A673 (cell line): ENCODE measurements around the gene SLIT1. TPM values are rescaled to one million over a fixed set of nuclear protein-coding genes. Genes with fewer than 3 reads are reported as not detected.

Source experiments
- BruUV-seq: library from RNA; stranded (reverse); fragments of 400-500 nt; replicated peaks from 2 replicates; lab custom pipeline; 2021; lab: Mats Ljungman, UMichigan
- CTCF ChIA-PET: fragments of 300-600 bp; sonication (Branson Sonifier 250); formaldehyde crosslinking; loops from one replicate; lab custom pipeline; 2022; ENCODE audit warnings: antibody characterized with exemption; lab: Charles Lee
- POLR2A ChIA-PET: fragments of 300-600 bp; sonication (Branson Sonifier 250); formaldehyde crosslinking; loops from one replicate; lab custom pipeline; 2022; ENCODE audit warnings: antibody characterized with exemption; ENCODE audit not compliant: low non-redundant PET; lab: Charles Lee
- DNase-seq: peaks from one replicate; pipeline ENCODE4 v3.0.0-alpha.2; 2015; ENCODE audit warnings: low spot score
- H3K27ac ChIP-seq: fragments of 200-600 bp; sonication (generic); 2 replicates; pipeline ENCODE4 v1.5.1; 2016; ENCODE audit warnings: mixed run types, low read depth, mild to moderate bottlenecking, mixed read lengths, antibody characterized with exemption, low read length; ENCODE audit not compliant: poor library complexity, severe bottlenecking
- H3K27me3 ChIP-seq: fragments of 200-600 bp; sonication (generic); replicated peaks from 2 replicates; pipeline ENCODE4 v1.6.1; 2017; ENCODE audit warnings: mixed run types, low read depth, mild to moderate bottlenecking, mixed read lengths, antibody characterized with exemption, low read length; ENCODE audit not compliant: insufficient read depth, poor library complexity
- H3K36me3 ChIP-seq: fragments of 200-600 bp; sonication (generic); 2 replicates; pipeline ENCODE4 v1.6.1; 2016; ENCODE audit warnings: mixed run types, mild to moderate bottlenecking, mixed read lengths, antibody characterized with exemption, low read length; ENCODE audit not compliant: insufficient read depth, poor library complexity, severe bottlenecking
- H3K4me1 ChIP-seq: fragments of 200-600 bp; sonication (generic); 2 replicates; pipeline ENCODE4 v1.6.1; 2017; ENCODE audit warnings: mixed run types, mild to moderate bottlenecking, mixed read lengths, antibody characterized with exemption, low read length; ENCODE audit not compliant: insufficient read depth, poor library complexity, severe bottlenecking
- H3K4me3 ChIP-seq: fragments of 200-600 bp; sonication (generic); 2 replicates; pipeline ENCODE4 v1.5.1; 2016; ENCODE audit warnings: low read depth, mixed run types, mild to moderate bottlenecking, mixed read lengths, low read length; ENCODE audit not compliant: poor library complexity, severe bottlenecking
- H3K9me3 ChIP-seq: fragments of 200-600 bp; sonication (generic); 2 replicates; pipeline ENCODE4 v1.6.1; 2016; ENCODE audit warnings: mixed run types, low read depth, mild to moderate bottlenecking, mixed read lengths, antibody characterized with exemption, low read length; ENCODE audit not compliant: poor library complexity, severe bottlenecking
- EZH2 ChIP-seq: fragments of 200-600 bp; sonication (generic); IDR thresholded peaks from 2 replicates; pipeline ENCODE4 v1.6.1; 2017; ENCODE audit warnings: borderline replicate concordance, low read depth, mild to moderate bottlenecking, mixed read lengths, antibody characterized with exemption, low read length; ENCODE audit not compliant: poor library complexity, severe bottlenecking
- intact Hi-C: fragments of 100-400 bp; cut with micrococcal nuclease; formaldehyde crosslinking; loops from one replicate; pipeline ENCODE4 v1.10.0; 2022; ENCODE audit not compliant: unreplicated experiment
- total RNA-seq: library from RNA; stranded (reverse); gene quantifications from 2 replicates; pipeline ENCODE4 v1.2.3, GENCODE V29; 2021
- TF ChIP-seq, protein P1 (sequence below): fragments of 300-800, 200-600 bp; sonication (generic); conservative IDR thresholded peaks from 2 replicates; pipeline ENCODE4 v1.5.1; 2017; ENCODE audit warnings: low read depth, mild to moderate bottlenecking, antibody characterized with exemption, low read length, moderate library complexity, mixed read lengths

SLIT1 gene
- total RNA-seq, 1 experiment from 2014 or later, result 0.43 TPM

DNA sequence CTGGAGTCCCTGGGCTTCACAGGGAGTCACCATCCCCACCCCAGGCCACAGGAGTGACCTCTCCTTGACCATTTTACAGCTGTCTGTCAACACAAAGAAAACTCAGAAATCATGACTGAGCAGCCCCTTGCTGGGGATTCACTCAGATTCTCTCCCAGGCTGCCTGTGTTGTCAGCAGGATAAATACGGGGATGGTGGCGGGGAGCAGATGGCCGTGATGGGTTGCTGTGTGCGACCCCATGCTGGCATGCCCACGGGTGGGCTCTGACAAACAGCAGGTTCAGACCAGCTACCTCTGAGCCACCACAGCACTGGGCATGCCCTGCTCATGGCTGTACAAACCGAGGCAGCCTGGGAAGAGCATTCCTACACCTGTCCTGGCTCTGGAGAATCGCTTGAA lies 136.1 kb downstream of the SLIT1 start:
- no peak overlapping the region for H3K27ac ChIP-seq
- DNase-seq, result no peak
- no peaks in the 10 kb centered on the region for H3K9me3 ChIP-seq
- peaks cover 10% of the 10 kb centered on the region for H3K27me3 ChIP-seq
- H3K4me1 ChIP-seq, result no peaks in the 10 kb centered on the region
- H3K4me3 ChIP-seq, result no peak overlapping the region
- intact Hi-C loops, result no loop called here
- POLR2A ChIA-PET, result no interaction called here
- no peak for TF ChIP-seq EZH2
- TF ChIP-seq, protein P1, sequence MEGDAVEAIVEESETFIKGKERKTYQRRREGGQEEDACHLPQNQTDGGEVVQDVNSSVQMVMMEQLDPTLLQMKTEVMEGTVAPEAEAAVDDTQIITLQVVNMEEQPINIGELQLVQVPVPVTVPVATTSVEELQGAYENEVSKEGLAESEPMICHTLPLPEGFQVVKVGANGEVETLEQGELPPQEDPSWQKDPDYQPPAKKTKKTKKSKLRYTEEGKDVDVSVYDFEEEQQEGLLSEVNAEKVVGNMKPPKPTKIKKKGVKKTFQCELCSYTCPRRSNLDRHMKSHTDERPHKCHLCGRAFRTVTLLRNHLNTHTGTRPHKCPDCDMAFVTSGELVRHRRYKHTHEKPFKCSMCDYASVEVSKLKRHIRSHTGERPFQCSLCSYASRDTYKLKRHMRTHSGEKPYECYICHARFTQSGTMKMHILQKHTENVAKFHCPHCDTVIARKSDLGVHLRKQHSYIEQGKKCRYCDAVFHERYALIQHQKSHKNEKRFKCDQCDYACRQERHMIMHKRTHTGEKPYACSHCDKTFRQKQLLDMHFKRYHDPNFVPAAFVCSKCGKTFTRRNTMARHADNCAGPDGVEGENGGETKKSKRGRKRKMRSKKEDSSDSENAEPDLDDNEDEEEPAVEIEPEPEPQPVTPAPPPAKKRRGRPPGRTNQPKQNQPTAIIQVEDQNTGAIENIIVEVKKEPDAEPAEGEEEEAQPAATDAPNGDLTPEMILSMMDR, result no peak
- CTCF ChIA-PET, result no interaction called here
- H3K36me3 ChIP-seq, result no peaks in the 10 kb centered on the region
- BruUV-seq, result no TSS peak

DNA sequence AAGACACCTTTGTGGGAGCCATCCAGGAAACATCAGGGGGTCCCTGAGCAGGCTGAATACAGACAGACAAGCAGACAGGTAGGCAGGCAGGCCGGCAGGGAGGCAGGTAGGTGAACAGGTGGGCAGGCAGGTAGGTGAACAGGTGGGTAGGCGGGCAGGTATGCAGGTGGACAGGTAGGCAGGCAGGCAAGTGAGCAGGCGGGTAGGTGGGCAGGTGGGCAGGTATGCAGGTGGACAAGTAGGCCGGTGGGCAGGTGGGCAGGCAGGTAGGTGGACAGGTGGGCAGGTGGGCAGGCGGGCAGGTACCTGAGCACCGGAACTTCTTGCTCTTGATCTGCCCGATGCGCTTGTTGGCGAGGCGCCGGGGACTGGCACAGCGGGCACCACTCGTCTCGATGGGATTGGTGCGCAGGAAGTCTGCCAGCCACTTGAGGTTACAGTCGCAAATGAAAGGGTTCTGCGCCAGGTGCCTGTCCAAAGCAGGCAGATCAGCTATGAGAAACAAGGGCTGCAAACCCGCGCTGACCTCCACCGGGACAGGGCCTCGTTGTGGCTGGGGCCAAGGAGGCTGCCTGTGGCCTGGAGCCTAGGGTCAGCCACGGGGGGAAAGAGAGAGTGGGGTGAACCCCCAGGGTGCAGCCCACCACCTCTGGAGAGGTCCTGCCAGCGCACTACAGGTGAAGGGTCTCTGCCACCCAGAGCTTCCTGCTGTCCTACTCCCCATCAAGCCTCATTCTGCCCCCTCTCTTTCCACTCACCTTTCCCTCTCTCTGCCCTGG lies 136.9 kb downstream of the SLIT1 start:
- H3K27ac ChIP-seq, result no peak overlapping the region

DNA sequence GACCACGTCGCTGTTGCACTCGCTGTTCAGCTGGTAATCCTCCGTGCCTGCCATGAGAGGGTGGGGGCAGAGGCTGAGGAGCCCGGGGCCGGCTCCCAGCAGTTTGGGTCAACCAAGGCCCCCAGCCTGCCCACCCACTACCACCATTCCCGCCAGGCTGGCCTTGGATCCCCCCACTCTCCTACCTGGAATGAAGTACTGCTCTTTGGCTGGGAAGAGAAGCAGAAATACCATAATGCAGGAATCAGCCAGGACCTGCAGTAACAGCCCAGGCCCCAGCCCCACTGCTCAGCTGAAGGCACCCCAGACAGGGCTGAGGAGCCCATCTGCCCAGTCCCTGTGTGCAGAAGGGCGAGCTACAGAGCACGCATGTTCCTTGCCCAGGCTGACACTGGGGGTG lies 138.0 kb downstream of the SLIT1 start:
- H3K27ac ChIP-seq, result no peak overlapping the region
- intact Hi-C loops, result no loop called here
- no peaks in the 10 kb centered on the region for H3K9me3 ChIP-seq
- POLR2A ChIA-PET, result no interaction called here
- DNase-seq, result no peak
- H3K4me3 ChIP-seq, result no peak overlapping the region
- H3K4me1 ChIP-seq, result no peaks in the 10 kb centered on the region
- BruUV-seq, result no TSS peak
- CTCF ChIA-PET, result interaction anchor here (0.6 to 1.1 kb wide), 2 partner anchors 111 to 163 kb away, joined by 3 read pairs; no protein-coding TSS in a partner anchor
- TF ChIP-seq EZH2, result no peak
- TF ChIP-seq, protein P1, result no peak
- H3K36me3 ChIP-seq, result no peaks in the 10 kb centered on the region
- H3K27me3 ChIP-seq, result peaks cover 6% of the 10 kb centered on the region

More for the DNA sequence above, 136.9 kb downstream of the SLIT1 start:
- Histone ChIP-seq H3K9me3 (no peaks in the 10 kb centered on the region), H3K36me3 (no peaks in the 10 kb centered on the region), H3K4me3 (no peak overlapping the region), H3K4me1 (no peaks in the 10 kb centered on the region), H3K27me3 (peaks cover 10% of the 10 kb centered on the region)
- no TSS peak for BruUV-seq
- no peak for TF ChIP-seq EZH2
- TF ChIP-seq, protein P1, result no peak
- no peak for DNase-seq
- ChIA-PET CTCF (interaction anchor here (1.1 kb wide), 1 partner anchor 162 kb away, joined by 3 read pairs; no protein-coding TSS in a partner anchor), POLR2A (no interaction called here)
- intact Hi-C loops, result no loop called here
